ENCODE results near the gene TRIM26. TPM values are rescaled to one million over a fixed set of nuclear protein-coding genes. Genes with fewer than 3 reads are reported as not detected.

Gene TRIM26
- total and polyA plus RNA-seq, 2 of the 13 experiments (the other 11 are each of a cell fraction or from before 2014, with no cell fraction given) = 27.1 to 38.7 TPM

- TF ChIP-seq ZFAT (CRISPR knock-in tag; conservative IDR thresholded peaks at IDR 0.05) = no peak
- peak; percentile 73; the same call in 1 of the 2 replicates for TF ChIP-seq KMT2B (CRISPR knock-in tag; IDR thresholded peaks at IDR 0.05)
- no peak for TF ChIP-seq SIN3B (IDR thresholded peaks at IDR 0.05; ENCODE audit: low read length)
- TF ChIP-seq ESRRA (CRISPR knock-in tag; IDR thresholded peaks at IDR 0.05; ENCODE audit: low read depth) = no peak
- TF ChIP-seq ATF3 (CRISPR knock-in tag; IDR thresholded peaks at IDR 0.05) = peak; percentile 67
These were observed 6.2 kb downstream of the TRIM26 start (continued) for GRCh38 chr6:30206799-30207618.

- no peak for FAIRE-seq
- in situ Hi-C loops (cut with HindIII; ENCODE audit: extremely low pct_ligation_motif_present, low pct_unique_long_range_greater_than_20kb) (no loop called here), intact Hi-C loops (cut with micrococcal nuclease; ENCODE audit: unreplicated experiment) (no loop called here)
- Histone ChIP-seq H3K79me2 (ENCODE audit: insufficient read depth, low read length) (peaks cover 76% of the 10 kb centered on the region), H3K36me3 (replicated peaks in 1 of 2; ENCODE audit: control insufficient read depth in 1 of 2, insufficient read depth in 2 of 2, low read length in 2 of 2) (peaks cover 0 to 16% of the 10 kb centered on the region in 2 experiments; a peak in 3 of 5 replicates), H3K4me2 (ENCODE audit: low read depth, low read length) (peak overlapping the region; percentile 96), H2AFZ (ENCODE audit: low read length) (no peak overlapping the region), H3K4me1 (ENCODE audit: insufficient read depth, low read length) (peaks cover 86% of the 10 kb centered on the region), H3K9me3 (ENCODE audit: low read length) (no peaks in the 10 kb centered on the region), H3K9ac (ENCODE audit: insufficient read depth, low read depth, low read length) (peak overlapping the region; percentile 72), H3K4me3 (replicated peaks in 1 of 3; ENCODE audit: insufficient read depth in 1 of 3, low read depth in 2 of 3, low read length in 3 of 3) (peak overlapping the region in 1 of 3 experiments; percentile 23; a peak in 2 of 6 replicates), H4K20me1 (ENCODE audit: insufficient read depth, low read length) (no peaks in the 10 kb centered on the region), H3K27ac (ENCODE audit: extremely low read length, insufficient read depth, low read length) (peak overlapping the region; percentile 93), H3K27me3 (ENCODE audit: control insufficient read depth in 1 of 2, insufficient read depth in 2 of 2, low read length in 2 of 2) (no peaks in the 10 kb centered on the region)
- BruUV-seq (replicated peaks) = no TSS peak
- DNase-seq (ENCODE audit: low spot score) = no peak
- 82% methylated on average over 7 of the region's 7 CpGs for WGBS (ENCODE audit: low lambda C conversion rate)
- CTCF ChIA-PET (ENCODE audit: low intra/inter-chr PET ratio, low total read pairs) = no interaction called here
- POLR2A ChIA-PET = interaction anchor here (0.6 to 3.6 kb wide), 9 partner anchors 11 to 145 kb away, joined by 3 to 22 read pairs (median 8); partner anchors contain the start of gene POLR1H
- ATAC-seq = peak; percentile 10
- 0 out of 2 replicates have a peak, but pooled peaks have one; percentile 45 for TF ChIP-seq ZNF235 (CRISPR knock-in tag; IDR thresholded peaks at IDR 0.05; ENCODE audit: borderline replicate concordance)
- no peak for TF ChIP-seq ZFP90 (CRISPR knock-in tag; IDR thresholded peaks at IDR 0.05; ENCODE audit: borderline replicate concordance)
- TF ChIP-seq PHF8 (CRISPR knock-in tag; IDR thresholded peaks at IDR 0.05) = no peak
- 0 out of 2 replicates have a peak, but pooled peaks have one; percentile 10 for TF ChIP-seq HNF1B (CRISPR knock-in tag; IDR thresholded peaks at IDR 0.05)
- 0 out of 2 replicates have a peak, but pooled peaks have one; percentile 10 for TF ChIP-seq MTERF4 (CRISPR knock-in tag; IDR thresholded peaks at IDR 0.05)
- 0 out of 2 replicates have a peak, but pooled peaks have one; percentile 4 for TF ChIP-seq THAP9 (CRISPR knock-in tag; IDR thresholded peaks at IDR 0.05; ENCODE audit: borderline replicate concordance)
- 0 out of 2 replicates have a peak, but pooled peaks have one; percentile 58 for TF ChIP-seq FOXO4 (CRISPR knock-in tag; conservative IDR thresholded peaks at IDR 0.05)
- TF ChIP-seq ZBTB38 (CRISPR knock-in tag; IDR thresholded peaks at IDR 0.05) = 0 out of 2 replicates have a peak, but pooled peaks have one; percentile 25
These were observed 7.1 kb downstream of the TRIM26 start for GRCh38 chr6:30206152-30206551.
